Hair follicle dermal papilla cell (primary cell): Measurements from ENCODE around the gene KRTAP8-1. TPM values are rescaled to one million over a fixed set of nuclear protein-coding genes. Genes with fewer than 3 reads are reported as not detected.

ENCODE experiments used
- small RNA-seq: library from RNA; depleted of rRNA; stranded (forward); fragments of <200 nt; gene quantifications from one replicate; pipeline ENCODE3, GENCODE V24; 2012
- total RNA-seq: library from RNA; depleted of rRNA; stranded (reverse); fragments of >200 nt; gene quantifications from 2 replicates; pipeline ENCODE4 v1.2.3, GENCODE V29; 2012

Gene KRTAP8-1
- total RNA-seq, result not detected in 2 replicates

GRCh38 chr21:30813174-30813573 lies at the start of gene KRTAP8-1:
Gene KRTAP8-1 (minus strand): TSS chr21:30813274. CDS start chr21:30813220, 54 bp downstream.

GRCh38 chr21:30829659-30830058 lies 16.6 kb upstream of the KRTAP8-1 start, which contains the start of gene KRTAP7-1:
Gene KRTAP7-1 (minus strand): TSS chr21:30829759. CDS start chr21:30829698, 61 bp downstream.

Small RNA genes within 50 kb of the gene (small RNA-seq; reads per million reads assigned to genes)
- not detected for gene AP000244.1
- not detected for gene KRTAP8-2P
- gene KRTAP8-3P, result not detected

Other genes starting within 250 kb of the KRTAP8-1 start
- gene KRTAP22-2, start 222.9 kb downstream of the KRTAP8-1 start, total RNA-seq, result not detected in 2 replicates
- not detected in 2 replicates for gene KRTAP6-3, start 220.8 kb downstream of the KRTAP8-1 start, total RNA-seq
- not detected in 2 replicates for gene KRTAP6-2, start 214.4 kb downstream of the KRTAP8-1 start, total RNA-seq
- not detected in 2 replicates for gene KRTAP22-1, start 212.2 kb downstream of the KRTAP8-1 start, total RNA-seq
- gene KRTAP6-1, start 199.3 kb downstream of the KRTAP8-1 start, total RNA-seq, result not detected in 2 replicates
- not detected in 2 replicates for gene KRTAP20-1, start 196.8 kb downstream of the KRTAP8-1 start, total RNA-seq
- gene KRTAP20-4, start 192.6 kb downstream of the KRTAP8-1 start, total RNA-seq, result not detected in 2 replicates
- gene KRTAP20-2, start 178.1 kb downstream of the KRTAP8-1 start, total RNA-seq, result not detected in 2 replicates
- gene KRTAP20-3, start 170.4 kb downstream of the KRTAP8-1 start, total RNA-seq, result not detected in 2 replicates
- not detected in 2 replicates for gene KRTAP21-3, start 94.5 kb downstream of the KRTAP8-1 start, total RNA-seq
- not detected in 2 replicates for gene KRTAP21-2, start 66.0 kb downstream of the KRTAP8-1 start, total RNA-seq
- gene KRTAP21-1, start 57.8 kb downstream of the KRTAP8-1 start, total RNA-seq, result not detected in 2 replicates
- gene KRTAP7-1, start 16.5 kb upstream of the KRTAP8-1 start, total RNA-seq, result not detected in 2 replicates
- gene KRTAP11-1, start 68.3 kb upstream of the KRTAP8-1 start, total RNA-seq, result not detected in 2 replicates
- gene KRTAP19-8, start 225.2 kb upstream of the KRTAP8-1 start, total RNA-seq, result not detected in 2 replicates